CD4-positive, alpha-beta T cell treated with Interleukin-6 at 100 ng/mL for 8 hours (primary cell): ENCODE measurements around the gene LPCAT3.

ENCODE experiments used
- DNase-seq: peaks from one replicate; pipeline ENCODE4 v3.0.0-alpha.2; 2020; ENCODE audit warnings: mixed read lengths, low spot score

The LPCAT3 gene

DNA sequence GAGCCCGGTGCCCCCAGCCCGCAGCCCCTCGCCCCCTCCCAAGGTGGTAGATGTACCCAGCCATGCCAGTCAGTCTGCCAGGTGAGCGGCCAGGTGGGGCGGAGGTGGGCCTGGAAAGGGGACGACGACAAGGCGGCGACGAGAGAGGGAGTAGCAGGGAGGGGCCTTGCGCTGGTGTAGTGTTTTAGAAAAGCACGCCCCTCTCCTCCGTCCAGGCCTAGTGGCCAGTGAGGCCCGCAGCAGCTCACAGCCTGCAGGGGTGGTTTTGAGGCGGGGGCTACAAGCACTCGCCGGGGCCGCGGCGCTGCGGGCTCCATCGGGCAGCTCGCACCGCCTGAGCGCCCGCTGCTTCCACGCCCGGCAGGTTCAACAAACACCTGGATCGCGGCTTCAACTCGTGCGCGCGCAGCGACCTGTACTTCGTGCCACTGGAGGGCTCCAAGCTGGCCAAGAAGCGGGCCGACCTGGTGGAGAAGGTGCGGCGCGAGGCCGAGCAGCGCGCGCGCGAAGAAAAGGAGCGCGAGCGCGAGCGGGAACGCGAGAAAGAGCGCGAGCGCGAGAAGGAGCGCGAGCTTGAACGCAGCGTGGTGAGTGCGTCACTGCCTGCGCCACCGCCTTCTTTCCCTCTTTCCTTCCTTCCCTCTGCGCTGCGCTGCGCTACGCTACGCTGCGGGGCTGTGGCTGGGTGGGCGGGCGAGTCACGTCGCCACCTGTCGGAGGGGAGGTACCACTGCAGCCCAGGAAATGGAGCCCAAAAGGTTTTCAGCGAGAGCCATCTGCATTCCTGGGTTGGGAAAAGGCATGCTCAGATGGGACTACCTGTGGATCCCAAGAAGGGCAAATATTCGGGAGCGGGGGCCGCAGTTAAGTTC lies 80.6 kb downstream of the LPCAT3 start:
- DNase-seq, result peak; percentile 95

DNA sequence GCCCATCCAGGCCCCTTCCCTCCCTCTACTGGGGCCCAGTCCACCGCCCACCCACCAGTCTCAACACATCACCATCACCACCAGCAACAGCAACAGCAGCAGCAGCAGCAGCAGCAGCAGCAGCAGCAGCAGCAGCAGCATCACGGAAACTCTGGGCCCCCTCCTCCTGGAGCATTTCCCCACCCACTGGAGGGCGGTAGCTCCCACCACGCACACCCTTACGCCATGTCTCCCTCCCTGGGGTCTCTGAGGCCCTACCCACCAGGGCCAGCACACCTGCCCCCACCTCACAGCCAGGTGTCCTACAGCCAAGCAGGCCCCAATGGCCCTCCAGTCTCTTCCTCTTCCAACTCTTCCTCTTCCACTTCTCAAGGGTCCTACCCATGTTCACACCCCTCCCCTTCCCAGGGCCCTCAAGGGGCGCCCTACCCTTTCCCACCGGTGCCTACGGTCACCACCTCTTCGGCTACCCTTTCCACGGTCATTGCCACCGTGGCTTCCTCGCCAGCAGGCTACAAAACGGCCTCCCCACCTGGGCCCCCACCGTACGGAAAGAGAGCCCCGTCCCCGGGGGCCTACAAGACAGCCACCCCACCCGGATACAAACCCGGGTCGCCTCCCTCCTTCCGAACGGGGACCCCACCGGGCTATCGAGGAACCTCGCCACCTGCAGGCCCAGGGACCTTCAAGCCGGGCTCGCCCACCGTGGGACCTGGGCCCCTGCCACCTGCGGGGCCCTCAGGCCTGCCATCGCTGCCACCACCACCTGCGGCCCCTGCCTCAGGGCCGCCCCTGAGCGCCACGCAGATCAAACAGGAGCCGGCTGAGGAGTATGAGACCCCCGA lies 81.4 kb downstream of the LPCAT3 start:
- DNase-seq, result no peak

DNA sequence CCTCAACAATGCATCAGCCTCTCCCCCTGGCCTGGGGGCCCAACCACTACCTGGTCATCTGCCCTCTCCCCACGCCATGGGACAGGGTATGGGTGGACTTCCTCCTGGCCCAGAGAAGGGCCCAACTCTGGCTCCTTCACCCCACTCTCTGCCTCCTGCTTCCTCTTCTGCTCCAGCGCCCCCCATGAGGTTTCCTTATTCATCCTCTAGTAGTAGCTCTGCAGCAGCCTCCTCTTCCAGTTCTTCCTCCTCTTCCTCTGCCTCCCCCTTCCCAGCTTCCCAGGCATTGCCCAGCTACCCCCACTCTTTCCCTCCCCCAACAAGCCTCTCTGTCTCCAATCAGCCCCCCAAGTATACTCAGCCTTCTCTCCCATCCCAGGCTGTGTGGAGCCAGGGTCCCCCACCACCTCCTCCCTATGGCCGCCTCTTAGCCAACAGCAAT lies 82.1 kb downstream of the LPCAT3 start:
- DNase-seq, result no peak

DNA sequence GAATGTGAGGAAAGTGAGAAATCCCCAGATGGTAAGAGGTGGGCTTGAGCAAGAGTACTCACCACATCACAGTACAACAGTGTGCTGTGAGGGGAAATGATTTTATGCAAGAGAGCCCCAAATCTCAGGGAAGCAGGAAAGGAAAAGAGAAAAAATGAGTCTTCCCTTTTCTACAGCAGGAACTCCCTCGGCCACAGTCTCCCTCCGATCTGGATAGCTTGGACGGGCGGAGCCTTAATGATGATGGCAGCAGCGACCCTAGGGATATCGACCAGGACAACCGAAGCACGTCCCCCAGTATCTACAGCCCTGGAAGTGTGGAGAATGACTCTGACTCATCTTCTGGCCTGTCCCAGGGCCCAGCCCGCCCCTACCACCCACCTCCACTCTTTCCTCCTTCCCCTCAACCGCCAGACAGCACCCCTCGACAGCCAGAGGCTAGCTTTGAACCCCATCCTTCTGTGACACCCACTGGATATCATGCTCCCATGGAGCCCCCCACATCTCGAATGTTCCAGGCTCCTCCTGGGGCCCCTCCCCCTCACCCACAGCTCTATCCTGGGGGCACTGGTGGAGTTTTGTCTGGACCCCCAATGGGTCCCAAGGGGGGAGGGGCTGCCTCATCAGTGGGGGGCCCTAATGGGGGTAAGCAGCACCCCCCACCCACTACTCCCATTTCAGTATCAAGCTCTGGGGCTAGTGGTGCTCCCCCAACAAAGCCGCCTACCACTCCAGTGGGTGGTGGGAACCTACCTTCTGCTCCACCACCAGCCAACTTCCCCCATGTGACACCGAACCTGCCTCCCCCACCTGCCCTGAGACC lies 82.7 kb downstream of the LPCAT3 start:
- no peak for DNase-seq

DNA sequence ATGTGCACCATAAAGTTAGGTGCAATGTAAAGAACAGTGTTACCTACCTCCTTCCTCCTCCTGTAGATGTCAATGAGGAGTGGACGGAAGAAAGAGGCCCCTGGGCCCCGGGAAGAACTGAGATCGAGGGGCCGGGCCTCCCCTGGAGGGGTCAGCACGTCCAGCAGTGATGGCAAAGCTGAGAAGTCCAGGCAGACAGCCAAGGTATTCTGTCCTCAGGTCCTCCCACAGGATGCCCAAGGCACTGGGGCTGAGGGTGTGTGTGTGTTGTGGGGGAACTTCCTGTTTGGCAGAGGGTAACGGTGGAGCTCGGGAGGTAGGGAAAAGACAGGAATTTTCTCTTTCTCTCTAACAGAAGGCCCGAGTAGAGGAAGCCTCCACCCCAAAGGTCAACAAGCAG lies 84.2 kb downstream of the LPCAT3 start:
- DNase-seq, result no peak

DNA sequence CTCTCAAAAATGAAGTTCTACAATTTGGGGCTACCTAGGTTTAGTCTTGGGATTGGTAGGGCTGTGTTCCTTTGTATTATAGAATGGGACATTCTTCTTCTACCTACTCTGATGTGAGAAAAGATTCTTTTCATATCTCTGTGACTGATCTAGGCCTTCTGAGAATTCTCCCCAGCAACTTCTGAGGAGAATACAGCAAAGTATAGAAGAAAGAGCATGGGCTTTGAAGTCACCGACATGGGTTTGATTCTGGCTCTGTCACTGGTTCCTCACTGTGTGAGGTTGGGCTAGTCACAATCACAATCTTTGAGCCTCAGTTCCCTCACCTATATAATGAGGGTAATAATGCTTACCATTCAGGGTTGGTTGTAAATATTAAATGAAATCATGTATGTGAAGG lies 85.5 kb downstream of the LPCAT3 start:
- DNase-seq, result no peak

DNA sequence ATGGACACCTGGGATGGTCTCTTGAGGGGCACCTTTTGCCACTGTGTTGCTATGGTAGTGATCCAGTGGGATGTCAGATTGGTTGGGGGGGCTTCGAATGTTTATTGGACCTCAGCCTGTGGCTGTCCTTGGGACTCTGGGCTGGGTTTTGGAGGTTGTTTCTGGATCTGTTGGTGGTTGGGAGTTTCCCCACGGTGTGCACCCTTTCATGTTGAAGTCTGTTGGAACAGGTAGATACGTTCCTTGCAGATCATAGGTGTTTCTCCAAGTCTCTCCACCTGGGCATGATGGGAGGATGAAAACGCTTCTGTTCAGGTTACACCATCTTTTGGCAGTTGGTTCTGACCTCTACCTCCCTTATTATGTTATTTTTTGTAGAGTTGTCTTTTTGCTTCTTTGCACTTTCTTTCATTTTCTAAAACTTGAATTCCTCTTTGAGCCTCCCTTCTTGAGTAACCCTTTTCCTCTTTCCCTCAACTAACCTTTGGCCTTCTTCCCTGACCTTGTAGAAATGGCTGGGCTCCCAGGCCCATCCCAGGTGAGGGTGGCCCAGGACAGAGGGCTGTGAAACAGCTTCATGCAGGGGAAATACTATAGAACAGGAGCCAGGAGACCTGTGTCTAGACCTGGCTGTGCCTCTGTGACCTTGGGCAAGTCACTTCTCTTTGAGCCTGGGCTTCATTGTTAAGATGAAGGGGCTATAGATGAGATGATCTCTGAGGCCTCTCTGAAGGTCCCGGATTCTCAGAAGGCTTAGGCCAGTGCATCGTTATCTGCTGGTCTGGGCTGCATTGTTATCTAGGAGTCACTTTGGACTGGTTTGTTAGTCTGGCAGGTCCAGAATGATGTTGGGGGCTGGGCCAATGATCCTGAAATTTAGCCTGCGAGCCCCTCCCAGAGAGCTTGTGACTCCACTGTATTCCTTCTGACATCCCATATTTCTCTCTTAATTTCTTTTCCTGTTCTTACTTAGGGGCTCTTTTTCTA lies 88.5 kb downstream of the LPCAT3 start:
- no peak for DNase-seq

DNA sequence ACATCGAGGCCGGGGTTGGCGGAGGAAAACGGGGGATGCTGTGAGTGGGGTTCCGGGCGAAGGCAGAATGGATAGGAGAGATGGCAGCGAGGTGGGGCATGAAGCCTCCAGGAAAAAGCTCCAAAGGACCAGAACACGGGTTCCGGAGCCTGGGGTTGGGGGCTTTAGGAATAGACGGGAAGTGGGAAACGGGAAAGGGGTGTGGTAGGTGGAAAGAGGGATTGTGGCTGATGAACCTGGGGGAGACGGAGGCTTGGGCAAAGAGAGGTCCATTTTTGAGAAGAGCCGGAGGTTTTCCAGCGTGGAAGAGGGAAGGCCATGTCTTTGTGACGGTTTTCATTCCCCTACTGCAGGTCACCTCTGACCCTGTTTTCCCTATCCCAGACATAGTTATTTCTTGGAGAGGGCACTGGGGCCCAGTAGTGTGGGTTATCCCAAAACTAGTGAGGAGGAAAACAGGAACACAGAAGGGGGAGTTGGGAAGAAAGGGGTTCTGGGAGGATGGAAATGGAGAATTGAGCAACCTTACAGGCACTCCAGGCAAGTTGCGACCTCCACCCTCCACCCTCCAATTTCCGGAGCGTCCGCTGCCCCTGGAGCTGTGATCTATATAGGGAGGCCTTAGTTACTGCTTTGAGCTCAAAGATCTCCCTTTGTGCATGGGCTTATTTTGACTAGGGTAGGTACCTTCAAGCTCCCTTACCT lies 89.4 kb downstream of the LPCAT3 start:
- no peak for DNase-seq

DNA sequence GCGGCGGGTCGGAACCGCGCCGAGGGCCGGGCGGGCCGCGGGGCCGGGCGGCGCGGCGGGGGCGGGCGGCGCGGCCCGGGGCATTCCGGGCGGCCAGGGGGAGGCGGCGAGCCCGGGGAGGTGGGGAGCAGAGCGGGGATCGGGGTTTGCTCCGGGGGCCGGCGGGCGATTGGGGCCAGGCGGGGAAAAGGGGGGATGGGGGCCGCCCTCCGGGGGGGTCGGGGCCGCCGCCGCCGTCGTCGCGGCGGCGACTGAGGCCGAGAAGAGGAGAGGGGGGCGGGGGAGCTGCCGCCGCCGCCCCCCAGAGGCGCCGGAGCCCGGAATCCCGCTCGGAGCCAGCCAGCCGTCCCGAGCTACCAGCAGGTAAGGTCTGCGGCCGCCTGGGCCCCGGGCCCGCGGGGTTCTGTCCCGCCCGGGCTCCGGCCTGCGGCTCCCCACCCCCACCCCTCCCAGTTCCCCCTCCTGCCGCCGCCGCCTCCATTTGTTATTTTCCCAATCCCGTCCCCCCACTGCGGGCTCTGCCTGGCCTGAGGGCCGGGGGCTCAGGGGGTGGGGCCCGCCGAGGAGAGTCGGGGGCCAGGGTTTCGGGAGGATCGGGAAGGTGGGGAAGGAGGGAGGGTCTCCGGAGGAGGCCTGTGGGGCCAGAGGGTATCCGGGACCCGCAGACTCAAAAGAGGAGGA lies 90.1 kb downstream of the LPCAT3 start:
- DNase-seq, result no peak

DNA sequence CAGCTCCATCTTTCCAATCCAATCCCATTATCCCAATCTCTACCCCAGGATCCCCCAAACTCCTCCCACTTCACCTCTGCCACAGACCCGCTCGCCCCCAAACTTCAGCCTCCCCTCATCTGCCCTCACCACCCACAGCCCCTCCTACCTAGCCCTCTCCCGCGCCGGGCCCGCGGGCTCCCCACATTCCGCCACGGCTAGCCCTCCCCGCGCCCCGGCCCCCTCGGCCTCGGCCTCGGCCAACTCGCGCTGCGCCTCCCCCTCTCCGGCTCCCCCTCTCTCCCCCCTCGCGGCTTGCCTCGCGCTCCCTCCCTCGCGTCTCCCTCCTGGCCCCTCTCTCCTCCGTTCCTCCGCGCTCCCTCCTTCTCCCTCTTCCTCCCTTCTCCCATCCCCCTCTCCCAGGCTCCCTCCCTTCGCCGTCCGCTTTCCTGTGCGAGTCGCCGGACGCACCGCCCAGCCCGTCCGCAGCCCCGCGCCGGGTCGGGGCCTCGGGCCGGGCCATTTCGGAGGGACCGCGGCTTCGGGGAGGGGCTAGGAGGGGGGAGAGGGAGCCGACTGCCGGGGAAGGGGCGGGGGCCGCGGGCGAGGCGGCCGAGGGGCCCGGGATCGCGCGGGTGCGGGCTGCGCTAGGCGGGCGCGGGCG lies 90.8 kb downstream of the LPCAT3 start, which contains the start of gene ATN1:
Gene ATN1 (plus strand): TSS at position 581 of the 643 bp plus-strand sequence. CDS start 6,043 bp downstream, outside the sequence.
- no peak for DNase-seq
